NCI-H1930 (cell line): ENCODE data around the gene AMD1.
"Not testable (repeated sequence)": the region's sequence is repeated elsewhere in the genome, so short reads cannot be mapped to it uniquely, and the experiment has no call there.

Experiments
- DNase-seq, 2 experiments: peaks; one replicate each; lab custom pipeline; 2025; lab: John Stamatoyannopoulos, UW

The AMD1 gene

DNA sequence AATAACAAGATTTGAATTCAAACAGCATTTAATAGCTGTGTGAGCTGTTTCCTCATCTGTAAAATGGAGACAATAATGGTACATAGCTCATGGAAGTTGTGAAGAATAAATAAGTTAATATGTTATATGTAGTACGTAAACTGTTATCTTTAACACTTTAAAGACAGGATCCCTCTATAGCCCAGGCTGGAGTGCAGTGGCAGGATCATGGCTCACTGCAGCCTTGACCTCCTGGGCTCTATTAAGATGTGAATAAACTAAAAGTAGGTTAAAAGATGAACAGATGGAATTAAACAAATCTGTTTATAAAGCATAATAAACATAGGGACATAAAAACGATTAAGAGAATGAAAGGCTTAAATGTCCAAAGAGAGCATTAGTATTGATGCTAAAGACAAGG lies 3.0 kb downstream of the AMD1 start:
- DNase-seq = no peak

DNA sequence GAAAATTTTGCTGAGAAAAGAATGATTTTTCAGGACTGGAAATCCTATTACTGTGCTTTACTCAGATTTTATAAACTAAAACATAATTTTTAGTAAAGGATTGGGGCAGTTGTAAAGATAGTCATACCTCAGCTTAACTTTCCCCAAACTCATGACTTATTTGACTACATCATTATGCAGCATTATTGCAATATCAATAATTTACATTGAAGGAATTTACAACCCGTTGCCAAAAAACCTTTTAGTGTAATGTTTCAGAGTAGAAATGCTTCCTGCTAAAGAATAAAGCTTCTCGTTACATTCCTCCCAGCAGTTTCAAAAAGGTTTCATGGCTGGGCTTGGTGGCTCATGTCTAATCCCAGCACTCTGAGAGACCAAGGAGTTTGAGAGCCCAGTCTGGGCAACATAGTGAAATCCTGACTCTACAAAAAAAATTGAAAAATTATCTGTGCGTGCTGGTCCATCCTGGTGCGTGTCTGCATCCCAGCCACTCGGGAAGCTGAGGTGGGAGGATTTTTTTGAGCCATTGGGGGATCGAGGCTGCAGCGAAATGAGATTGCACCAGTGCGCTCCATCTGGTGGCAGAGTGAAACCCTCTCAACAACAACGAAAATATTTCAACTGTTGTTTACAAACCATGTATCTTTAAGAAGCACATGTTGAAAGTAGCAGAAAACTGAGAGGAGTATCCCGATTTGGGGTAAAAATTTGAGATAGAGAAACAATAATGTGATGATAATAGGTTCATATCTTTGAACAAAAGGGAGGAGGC lies 4.4 kb downstream of the AMD1 start:
- DNase-seq = no peak

DNA sequence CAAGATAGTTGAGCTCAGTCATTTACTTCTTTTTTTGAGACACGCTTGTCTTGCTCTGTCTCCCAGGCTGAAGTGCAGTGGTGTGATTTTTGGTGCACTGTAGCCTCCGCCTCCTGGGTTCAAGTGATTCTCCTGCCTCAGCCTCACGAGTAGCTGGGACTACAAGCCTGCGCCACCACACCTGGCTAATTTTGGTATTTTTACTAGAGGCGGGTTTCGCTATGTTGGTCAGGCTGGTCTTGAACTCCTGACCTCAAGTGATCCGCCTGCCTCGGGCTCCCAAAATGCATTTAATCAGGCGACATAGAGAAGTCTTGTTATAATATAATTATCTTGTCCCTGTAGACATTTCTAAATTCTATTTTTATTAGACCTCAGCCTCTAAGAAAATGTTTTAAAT lies 6.1 kb downstream of the AMD1 start:
- DNase-seq = no peak

DNA sequence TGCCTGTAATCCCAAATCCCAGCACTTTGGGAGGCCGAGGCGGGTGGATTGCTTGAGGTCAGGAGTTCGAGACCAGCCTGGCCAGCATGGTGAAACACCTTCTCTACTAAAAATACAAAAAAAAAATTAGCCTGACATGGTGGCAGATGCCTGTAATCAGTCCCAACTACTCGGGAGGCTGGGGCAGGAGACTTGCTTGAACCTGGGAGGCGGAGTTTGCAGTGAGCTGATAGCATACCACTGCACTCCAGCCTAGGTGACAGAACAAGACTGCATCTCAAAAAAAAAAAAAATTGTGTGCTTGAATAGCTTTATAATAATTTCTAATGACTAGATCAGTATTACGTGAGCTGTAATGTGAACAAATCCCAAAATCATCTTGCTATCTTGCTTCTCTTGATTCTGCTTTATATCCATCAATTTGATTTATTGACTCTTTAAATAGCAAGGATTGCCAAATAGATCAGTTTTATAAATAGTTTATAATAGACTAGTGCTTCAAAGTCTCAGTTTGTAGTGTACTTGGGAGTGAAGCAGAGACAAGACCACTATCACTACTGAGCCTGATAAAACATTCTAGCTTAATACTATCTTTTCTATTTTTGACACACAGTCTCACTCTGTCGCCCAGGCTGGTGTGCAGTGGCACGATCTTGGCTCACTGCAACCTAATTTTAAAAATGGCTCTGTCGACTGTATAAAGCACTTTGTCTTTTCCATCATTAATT lies 7.1 kb downstream of the AMD1 start:
- DNase-seq = no peak

DNA sequence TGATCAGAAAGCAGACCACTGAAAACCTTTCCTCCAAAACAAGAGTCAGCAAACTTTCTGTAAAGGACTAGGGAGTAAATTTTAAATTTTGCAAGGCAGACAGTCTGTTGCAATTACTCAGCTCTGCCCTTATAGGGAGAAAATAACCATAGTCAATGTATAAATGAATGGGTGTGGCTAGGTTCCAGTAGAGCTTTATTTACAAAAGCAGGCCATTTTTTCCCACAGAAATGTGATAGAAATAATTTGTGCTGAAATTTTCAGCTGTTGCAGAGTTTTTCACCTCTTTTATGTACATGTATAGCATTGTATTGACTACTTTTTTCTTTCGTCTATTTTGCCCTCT lies 7.7 kb downstream of the AMD1 start:
- DNase-seq = no peak

DNA sequence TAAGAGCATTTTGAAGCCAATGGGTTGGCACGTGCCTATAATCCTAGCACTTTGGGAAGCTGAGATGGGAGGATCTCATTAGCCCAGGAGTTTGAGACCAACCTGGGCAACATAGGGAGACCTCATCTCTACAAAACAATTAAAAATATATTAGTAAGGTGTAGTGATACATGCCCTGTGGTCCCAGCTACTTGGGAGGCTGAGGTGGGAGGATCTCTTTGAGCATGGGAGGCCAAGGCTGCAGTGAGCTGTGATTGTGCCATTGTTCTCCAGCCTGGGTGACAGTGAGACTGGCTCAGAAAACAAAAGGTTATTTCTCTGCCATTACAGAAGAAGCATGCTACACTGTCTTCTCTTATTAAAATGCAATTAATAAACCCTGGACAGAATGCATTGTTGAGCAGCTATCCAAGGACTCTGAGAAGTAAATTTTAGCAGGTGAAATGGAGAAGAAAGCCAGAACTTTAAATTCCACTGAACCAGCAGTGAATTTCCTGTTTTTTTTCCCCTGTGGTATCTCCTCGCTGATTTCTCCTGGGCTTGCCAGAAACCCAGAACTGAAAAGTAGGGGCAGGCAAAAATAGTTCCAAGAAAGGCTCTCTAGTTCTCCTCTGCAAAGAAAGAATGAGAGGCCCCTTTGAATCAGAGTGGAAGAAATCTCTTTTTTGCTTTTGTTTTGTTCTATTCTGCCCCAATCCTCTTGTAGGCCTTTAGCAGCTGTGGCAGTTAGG lies 8.4 kb downstream of the AMD1 start:
- no peak for DNase-seq

DNA sequence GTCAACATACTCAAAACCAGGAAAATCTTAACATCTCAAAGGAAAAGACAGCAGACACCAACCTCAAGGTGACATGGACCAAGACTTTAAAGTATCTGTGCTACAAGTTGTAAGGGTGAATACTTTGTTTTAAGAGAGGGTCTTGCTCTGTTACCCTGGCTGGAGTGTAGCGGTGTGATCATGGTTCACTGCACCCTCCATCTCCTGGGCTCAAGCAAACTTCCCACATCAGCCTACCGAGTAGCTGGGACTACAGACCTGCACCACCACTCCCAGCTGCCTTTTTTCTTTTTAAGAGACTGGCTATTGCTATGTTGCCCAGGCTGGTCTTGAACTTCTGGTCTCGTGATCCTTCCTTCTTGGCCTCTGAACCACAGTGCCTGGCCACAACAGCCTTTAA lies 9.7 kb downstream of the AMD1 start:
- no peak for DNase-seq

DNA sequence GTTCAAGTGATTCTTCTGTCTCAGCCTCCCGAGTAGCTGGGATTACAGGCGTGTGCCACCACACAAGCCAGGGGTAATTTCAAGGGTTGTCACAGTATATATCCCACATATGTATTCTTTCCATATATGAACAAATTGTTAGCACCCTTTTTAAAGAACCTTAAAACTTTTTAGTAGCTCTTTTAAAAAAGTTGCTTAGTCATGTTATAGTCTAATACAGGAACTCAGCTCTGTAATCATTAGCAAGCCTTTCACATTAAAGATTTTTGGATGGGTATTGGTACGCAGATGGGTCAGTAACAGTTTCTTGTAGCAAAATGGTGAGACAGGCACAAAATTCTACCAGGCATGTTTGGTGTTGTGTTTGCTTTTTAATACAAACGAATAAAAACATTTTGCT lies 10.9 kb downstream of the AMD1 start:
- DNase-seq = no peak

DNA sequence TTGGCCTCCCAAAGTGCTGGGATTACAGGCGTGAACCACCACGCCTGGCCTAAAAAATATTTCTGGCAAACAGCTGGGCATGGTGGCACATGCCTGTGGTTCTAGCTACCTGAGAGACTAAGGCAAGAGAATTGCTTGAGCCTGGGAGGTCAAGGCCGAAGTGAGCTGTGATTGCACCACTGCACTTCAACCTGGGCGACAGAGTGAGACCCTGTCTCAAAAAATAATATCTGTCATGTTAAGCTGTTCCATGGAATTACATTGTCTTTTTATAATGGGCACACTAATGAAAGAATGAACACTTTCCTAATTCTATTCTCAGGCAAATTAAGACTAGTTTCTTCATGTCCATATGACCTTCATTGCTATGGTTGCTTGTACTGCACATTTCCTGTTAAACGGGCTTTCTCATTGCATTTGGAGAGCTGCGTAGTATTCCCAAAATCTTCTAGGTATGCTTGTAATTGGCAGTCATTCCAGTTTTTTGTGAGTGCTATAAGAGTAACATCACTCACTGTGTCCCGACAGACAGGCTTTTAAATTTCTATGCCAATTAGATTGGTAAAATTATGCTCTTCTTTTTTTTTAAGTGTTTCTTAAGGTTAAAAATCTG lies 12.1 kb downstream of the AMD1 start:
- DNase-seq = no peak

DNA sequence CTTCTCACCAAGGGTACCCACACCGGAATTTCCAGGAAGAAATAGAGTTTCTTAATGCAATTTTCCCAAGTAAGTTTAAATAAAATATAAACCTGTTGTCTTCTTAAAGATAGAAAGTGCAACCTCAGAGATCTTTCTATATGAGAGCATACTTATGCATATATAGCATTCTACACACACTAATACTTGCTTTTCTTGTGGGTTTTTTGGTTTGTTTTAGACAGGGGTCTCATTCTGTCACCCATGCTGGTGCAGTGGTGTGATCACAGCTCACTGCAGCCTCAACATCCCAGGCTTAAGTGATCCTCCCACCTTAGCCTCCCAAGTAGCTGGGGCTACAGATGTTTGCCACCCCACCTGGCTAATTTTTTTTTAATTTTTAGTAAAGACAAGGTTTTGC lies 15.7 kb downstream of the AMD1 start:
- no peak for DNase-seq

DNA sequence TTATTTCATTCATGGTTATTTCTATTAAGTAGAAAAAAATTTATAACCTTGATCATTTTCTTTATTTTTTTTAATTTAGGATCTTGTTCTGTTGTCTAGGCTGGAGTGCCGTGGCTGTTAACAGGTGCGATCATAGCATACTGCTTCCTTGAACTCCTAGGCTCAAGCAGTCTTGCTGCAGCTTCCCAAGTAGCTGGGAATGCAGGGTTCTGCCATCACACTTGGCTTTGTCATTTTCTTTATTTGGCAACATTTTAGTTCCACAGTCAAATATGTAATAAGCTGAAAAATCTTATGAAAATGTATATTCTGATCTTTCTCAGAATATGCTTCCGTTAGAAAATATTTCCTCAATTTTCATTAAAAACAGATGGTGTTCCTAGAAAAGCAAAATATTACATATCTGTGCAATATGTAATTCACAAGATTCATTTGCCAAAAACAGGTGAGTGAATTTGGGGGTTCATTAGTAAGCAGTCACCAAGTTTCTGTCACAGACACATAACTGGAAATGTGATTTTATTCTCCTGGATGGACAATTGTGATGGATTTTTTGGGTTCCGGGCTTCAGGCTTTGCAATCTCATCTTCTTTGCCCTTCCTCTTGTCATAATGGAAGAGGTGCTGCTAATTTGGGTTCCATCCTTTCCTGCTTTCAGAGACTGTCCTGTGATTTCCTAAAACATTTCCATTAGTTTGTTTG lies 21.5 kb downstream of the AMD1 start:
- DNase-seq = no peak

DNA sequence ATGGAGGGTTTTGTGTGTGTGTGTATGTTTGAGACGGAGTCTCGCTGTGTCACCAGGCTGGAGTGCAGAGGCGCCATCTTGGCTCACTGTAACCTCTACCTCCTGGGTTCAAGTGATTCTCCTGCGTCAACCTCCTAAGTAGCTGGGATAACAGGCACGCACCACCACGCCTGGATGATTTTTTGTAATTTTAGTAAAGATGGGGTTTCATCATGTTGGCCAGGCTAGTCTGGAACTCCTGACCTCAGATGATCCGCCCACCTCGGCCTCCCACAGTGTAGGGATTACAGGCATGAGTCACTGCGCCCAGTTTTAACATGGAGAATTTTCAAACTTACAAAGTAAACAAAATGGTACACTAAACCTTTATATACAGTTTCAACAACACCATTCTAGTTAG lies 22.8 kb downstream of the AMD1 start:
- DNase-seq = no peak

DNA sequence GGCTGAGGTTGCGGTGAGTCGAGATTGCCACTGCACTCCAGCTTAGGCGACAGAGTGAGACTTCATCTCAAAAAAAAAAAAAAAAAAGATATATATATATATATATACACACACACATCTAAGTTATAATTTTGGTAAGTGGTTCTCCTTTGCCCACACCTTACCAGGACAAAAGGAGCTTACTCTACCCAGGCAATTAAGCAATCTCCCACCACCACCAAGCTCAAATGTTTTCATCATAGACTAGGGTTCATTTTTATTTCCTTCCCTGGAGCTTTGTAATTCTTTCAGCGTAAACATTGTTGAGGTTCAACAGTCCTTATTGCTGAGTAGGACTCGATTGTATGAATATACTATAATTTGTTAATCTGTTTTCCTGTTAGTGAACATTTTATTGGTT lies 23.5 kb downstream of the AMD1 start:
- DNase-seq = no peak

DNA sequence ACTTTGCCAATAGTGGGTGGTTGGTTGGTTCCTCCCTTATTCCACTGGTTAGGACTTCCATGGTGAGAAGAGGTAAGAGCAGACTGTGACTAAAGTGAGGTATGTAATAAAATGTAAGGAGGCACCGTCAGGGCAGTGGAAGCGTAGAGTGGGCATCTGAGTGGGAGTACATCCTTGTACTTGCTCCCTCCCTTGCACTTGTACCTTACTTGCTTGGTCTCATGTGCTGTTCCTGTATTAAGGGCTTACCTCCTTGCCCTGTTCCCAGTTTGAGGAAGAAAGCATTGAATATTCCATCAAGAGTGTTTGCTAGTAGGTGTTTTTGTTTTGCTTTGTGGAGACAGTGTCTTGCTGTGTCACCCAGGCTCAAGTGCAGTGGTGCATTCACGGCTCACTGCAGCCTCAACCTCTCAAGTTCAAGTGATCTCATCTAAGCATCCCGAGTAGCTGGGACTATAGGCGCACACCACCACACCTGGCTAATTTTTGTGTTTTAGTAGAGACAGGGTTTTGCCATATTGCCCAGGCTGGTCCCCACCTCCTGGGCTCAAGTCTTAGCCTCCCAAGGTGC lies 25.5 kb downstream of the AMD1 start:
- no peak for DNase-seq

DNA sequence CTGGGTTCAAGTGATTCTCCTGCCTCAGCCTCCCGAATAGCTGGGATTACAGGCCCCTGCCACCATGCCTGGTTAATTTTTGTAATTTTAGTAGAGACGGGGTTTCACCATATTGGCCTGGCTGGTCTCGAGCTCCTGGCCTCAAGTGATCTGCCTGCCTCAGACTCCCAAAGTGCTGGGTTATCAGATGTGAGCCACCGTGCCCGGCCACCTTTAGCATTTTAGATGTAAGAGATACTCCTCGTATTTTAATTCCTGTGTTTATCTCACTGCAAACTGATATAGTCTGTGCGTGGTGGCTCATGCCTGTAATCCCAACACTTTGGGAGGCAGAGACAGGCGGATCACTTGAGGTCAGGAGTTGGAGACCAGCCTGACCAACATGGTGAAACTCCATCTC lies 27.0 kb downstream of the AMD1 start:
- DNase-seq = not testable (repeated sequence)

DNA sequence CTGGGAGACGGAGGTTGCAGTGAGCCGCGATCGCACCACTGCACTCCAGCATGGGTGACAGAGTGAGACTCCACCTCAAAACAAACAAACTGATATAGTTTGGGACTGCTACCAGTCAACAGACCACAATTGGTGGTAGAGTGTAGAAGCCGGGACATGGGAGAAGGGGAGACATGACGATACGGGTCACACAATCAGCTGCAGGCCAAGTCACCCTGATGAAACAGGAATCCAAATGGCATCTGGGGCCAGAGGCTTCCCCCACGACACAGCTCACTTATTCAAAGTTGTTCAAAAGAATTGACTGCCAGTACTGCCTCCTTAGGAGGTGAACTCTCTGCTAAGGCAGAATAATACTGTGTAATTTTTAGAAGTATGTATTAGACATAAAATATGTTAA lies 27.5 kb downstream of the AMD1 start:
- no peak for DNase-seq

DNA sequence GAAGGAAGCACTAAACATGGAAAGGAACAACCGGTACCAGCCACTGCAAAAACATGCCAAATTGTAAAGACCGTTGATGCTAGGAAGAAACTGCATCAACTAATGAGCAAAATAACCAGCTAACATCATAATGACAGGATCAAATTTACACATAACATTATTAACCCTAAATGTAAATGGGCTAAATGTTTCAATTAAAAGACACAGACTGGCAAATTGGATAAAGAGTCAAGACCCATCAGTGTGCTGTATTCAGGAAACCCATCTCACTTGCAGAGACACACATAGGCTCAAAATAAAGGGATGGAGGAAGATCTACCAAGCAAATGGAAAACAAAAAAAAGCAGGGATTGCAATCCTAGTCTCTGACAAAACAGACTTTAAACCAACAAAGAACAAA lies 31.7 kb downstream of the AMD1 start:
- DNase-seq = not testable (repeated sequence)

DNA sequence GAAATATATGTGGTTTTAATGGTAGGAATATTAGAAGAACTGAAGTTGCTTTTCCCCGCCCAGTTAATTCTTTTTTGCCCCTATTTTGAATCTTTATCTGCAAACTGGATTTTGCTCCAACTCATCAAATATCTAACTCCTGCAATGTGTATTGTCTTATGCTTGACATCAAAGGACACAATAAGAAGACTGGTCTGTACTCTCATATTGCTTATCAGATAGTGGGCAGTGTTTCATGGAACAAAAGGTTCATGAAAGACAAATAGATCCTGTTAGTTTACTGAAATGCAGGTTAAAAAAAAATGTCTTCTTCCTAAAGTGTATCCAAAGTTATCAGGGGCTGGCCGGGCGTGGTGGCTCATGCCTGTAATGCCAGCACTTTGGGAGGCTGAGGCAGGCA lies 56.2 kb downstream of the AMD1 start:
- DNase-seq = no peak

DNA sequence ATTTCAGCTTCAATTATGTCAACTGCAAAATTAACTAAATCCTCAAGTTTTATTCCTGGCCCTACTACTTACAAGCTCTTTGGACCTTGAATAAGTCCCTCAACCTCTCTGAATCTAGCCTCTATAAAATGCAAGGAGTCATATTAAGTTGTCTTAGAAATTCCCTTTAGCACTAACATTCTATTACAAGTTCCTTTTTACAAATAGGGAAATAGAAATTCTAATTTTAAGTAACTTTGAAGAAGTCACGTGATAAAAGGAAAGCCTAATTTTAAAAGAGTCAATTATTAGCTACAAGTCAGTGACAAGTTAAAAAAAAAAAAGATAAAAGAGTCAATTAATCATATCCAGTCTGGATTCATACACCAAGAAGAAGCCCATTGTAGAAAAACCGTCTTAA lies 59.3 kb downstream of the AMD1 start:
- DNase-seq = no peak

DNA sequence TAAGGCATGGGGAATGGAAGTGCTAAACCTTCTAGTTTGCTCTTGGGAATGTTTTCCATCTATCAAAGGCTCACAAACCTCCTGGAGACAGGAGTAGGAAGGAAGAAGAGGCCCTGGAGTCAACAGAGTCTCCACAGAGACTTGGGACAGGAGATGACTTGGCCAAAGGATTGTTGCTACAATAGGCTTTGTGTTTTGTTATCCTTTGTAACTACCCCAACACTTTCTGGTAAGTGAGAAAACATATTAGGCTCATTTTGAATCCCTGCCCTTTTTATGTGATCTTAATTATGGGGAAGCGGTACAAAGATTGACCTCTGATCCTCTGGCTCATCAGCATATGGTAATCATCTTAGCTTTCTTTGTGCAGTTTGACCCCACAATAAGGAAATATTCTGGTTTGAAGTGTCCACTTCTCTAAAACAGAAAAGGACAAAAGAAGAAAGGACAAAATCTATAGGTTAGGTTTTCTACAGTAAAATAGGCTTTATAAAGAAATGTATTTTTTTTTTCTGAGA lies 59.9 kb downstream of the AMD1 start:
- DNase-seq = no peak

DNA sequence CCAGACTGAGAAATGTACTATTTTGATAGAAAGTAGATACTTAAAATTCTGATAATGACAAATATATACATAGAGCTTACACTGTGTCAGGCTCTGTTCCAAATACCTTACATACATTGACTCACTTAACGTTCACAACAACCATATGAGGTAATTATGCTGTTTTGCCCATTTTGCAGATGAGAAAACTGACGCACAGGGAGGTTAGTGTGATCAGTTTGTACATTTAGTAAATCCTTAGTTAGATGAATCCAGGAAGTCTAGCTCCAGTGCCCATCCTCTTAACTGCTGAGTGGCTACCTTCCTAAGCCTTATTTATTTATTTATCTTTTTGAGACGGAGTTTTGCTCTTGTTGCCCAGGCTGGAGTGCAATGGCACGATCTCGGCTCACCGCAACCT lies 60.6 kb downstream of the AMD1 start:
- no peak for DNase-seq

DNA sequence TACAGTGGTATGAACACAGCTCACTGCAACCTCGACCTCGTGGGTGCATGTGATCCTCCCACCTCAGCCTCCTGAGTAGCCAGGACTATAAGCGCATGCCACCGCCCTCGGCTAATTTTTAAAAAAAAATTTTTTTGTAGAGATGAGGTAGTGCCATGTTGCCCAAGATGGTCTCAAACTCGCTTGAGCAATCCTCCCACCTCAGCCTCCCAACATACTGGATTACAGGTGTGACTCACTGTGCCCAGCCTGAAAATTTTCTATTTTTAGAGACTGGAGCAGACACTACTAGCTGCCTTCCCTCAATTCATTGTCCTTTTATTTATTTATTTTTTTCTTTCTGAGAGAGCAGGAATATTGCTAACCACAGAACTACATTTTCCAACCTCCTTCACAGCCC lies 63.6 kb downstream of the AMD1 start:
- no peak for DNase-seq
